Bronchial epithelial cell (primary cell): ENCODE data around the gene TTLL11. TPM values are rescaled to one million over a fixed set of nuclear protein-coding genes. Genes with fewer than 3 reads are reported as not detected.

Experiments
- DNase-seq: peaks from one replicate; pipeline ENCODE4 v3.0.0-alpha.2; 2010; ENCODE audit warnings: low read depth
- FAIRE-seq: peaks from 2 replicates; lab custom pipeline; 2011; peaks lifted over from hg19 to GRCh38; lab: Jason Lieb, UNC
- H3K27me3 ChIP-seq: 2 replicates; pipeline ENCODE4 v1.5.1; 2011; ENCODE audit warnings: low read length; ENCODE audit not compliant: control insufficient read depth, insufficient read depth
- H3K36me3 ChIP-seq: 2 replicates; pipeline ENCODE4 v1.5.1; 2011; ENCODE audit warnings: low read length; ENCODE audit not compliant: control insufficient read depth, insufficient read depth
- H3K4me3 ChIP-seq: 2 replicates; pipeline ENCODE4 v1.5.1; 2011; ENCODE audit warnings: mild to moderate bottlenecking, low read depth, low read length, control low read depth
- CTCF ChIP-seq: IDR thresholded peaks from 2 replicates; pipeline ENCODE4 v1.5.1; 2011; ENCODE audit warnings: mild to moderate bottlenecking, moderate library complexity, low read length, control low read depth, inconsistent platforms; ENCODE audit not compliant: insufficient read depth, severe bottlenecking
- total RNA-seq: library from RNA; depleted of rRNA; stranded (reverse); fragments of >200 nt; gene quantifications from 2 replicates; pipeline ENCODE4 v1.2.1, GENCODE V29; 2014

TTLL11 gene
- total RNA-seq, 1 donor from 2014 or later, result 1.8 TPM

- no peak for DNase-seq
- TF ChIP-seq CTCF, result no peak
- FAIRE-seq, result no peak
Observed at GRCh38 chr9:121823451-121824169, 269.5 kb downstream of the TTLL11 start.

DNA sequence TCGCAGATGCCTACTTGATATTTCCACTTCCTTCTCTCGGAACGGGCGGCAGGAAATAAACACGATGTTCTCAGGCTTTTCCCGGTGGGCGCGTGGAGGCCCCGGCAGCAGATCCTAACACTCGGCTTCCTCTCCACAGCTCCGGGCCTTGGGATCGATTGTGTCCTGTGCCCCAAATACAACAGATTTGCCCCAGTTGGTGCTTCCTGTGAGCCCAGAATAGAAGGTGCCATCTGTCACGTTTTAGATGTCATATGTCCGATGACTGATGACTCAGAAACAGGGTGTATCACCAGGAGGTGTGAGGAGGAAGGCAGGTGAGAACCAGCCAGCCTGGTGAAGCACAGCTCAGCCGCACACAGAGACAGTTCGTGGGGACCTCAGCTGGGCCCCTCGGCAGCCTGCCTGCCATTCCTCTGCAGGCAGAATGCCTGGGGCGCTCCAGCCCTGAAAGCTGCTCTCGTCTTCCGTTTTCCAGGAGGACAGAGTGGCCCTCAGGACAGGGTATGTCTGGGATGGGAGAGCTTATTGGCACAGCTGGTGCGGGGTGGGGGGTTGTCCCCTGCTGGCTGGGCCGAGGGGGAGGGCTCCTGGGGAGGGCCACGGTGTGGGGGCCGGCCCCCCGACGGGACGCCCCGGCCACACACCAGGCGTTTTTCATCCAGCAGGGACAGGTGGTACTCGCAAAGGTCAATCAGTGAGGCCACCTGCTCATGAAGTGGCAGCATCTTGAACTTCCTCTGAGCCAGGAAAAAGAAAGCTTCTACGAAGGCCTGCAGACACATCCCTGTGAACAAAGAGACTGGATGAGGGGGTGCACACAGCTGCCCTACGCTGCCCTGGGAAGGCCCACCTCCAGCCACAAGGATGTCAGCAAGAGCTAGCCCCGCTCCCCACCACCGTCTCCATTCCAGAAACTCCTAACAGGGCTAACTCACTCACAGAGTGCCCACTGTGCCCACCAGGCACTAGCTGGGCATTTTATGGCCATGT, 270.7 kb downstream of the TTLL11 start:
- no peak overlapping the region for H3K4me3 ChIP-seq
- no peaks in the 10 kb centered on the region for H3K27me3 ChIP-seq
- DNase-seq (peak; percentile 13), FAIRE-seq (no peak)
- H3K36me3 ChIP-seq, result no peaks in the 10 kb centered on the region
- TF ChIP-seq CTCF, result no peak

More at GRCh38 chr9:121823451-121824169, 269.5 kb downstream of the TTLL11 start:
- Histone ChIP-seq H3K36me3 (no peaks in the 10 kb centered on the region), H3K4me3 (no peak overlapping the region), H3K27me3 (no peaks in the 10 kb centered on the region)

- peak; percentile 13 for FAIRE-seq
- DNase-seq, result no peak
- no peaks in the 10 kb centered on the region for H3K36me3 ChIP-seq
- TF ChIP-seq CTCF, result no peak
- no peaks in the 10 kb centered on the region for H3K27me3 ChIP-seq
- no peak overlapping the region for H3K4me3 ChIP-seq
Observed at GRCh38 chr9:121821326-121821725, 271.8 kb downstream of the TTLL11 start.

- no peak for DNase-seq
- TF ChIP-seq CTCF, result no peak
Observed at GRCh38 chr9:121820286-121821005, 272.7 kb downstream of the TTLL11 start.

GRCh38 chr9:121819428-121820231, 273.5 kb downstream of the TTLL11 start:
- no peak overlapping the region for H3K4me3 ChIP-seq
- no peak for TF ChIP-seq CTCF
- H3K27me3 ChIP-seq, result no peaks in the 10 kb centered on the region
- H3K36me3 ChIP-seq, result no peaks in the 10 kb centered on the region
- DNase-seq, result peak; percentile 84
- no peak for FAIRE-seq

More at GRCh38 chr9:121820286-121821005, 272.7 kb downstream of the TTLL11 start:
- H3K4me3 ChIP-seq, result no peak overlapping the region
- FAIRE-seq, result no peak
- H3K36me3 ChIP-seq, result no peaks in the 10 kb centered on the region
- H3K27me3 ChIP-seq, result no peaks in the 10 kb centered on the region
